Caco-2 (cell line): Measurements from ENCODE around the gene SNX3. TPM values are rescaled to one million over a fixed set of nuclear protein-coding genes. Genes with fewer than 3 reads are reported as not detected.

ENCODE experiments used
- BruUV-seq: library from RNA; stranded (reverse); fragments of 400-500 nt; replicated peaks from 2 replicates; lab custom pipeline; 2021; lab: Mats Ljungman, UMichigan
- CTCF ChIA-PET: fragments of 300-600 bp; sonication (Branson Sonifier 250); formaldehyde crosslinking; loops from one replicate; lab custom pipeline; 2022; ENCODE audit warnings: antibody characterized with exemption; lab: Charles Lee
- POLR2A ChIA-PET: fragments of 300-600 bp; sonication (Branson Sonifier 250); formaldehyde crosslinking; loops from one replicate; lab custom pipeline; 2022; ENCODE audit warnings: antibody characterized with exemption; lab: Charles Lee
- DNase-seq, 2 experiments: peaks; one replicate each; pipeline versions ENCODE4 v3.0.0 to v3.0.0-alpha.2; 2020 to 2022
- H3K27me3 ChIP-seq: replicated peaks from 2 replicates; pipeline ENCODE4 v1.6.0; 2011; ENCODE audit warnings: low read length; ENCODE audit not compliant: control insufficient read depth, insufficient read depth
- H3K36me3 ChIP-seq: 2 replicates; pipeline ENCODE4 v1.5.1; 2011; ENCODE audit warnings: low read length; ENCODE audit not compliant: control insufficient read depth, insufficient read depth
- H3K4me1 ChIP-seq: fragments of 250-450 bp; sonication (Bioruptor Pico); 2 replicates; pipeline ENCODE4 v1.5.1; 2020; ENCODE audit warnings: mild to moderate bottlenecking
- H3K4me3 ChIP-seq: 2 replicates; pipeline ENCODE4 v1.5.1; 2011; ENCODE audit warnings: low read depth, mild to moderate bottlenecking, control low read depth, low read length
- H3K9me3 ChIP-seq: fragments of 250-450 bp; sonication (Bioruptor Pico); 2 replicates; pipeline ENCODE4 v1.5.1; 2020; ENCODE audit warnings: mild to moderate bottlenecking, moderate library complexity
- H3K27ac Mint-ChIP-seq: one replicate; pipeline ENCODE4 v1.8.0; 2022; ENCODE audit warnings: mixed read lengths; ENCODE audit not compliant: unreplicated experiment
- H3K27me3 Mint-ChIP-seq: one replicate; pipeline ENCODE4 v1.8.0; 2022; ENCODE audit warnings: mixed read lengths; ENCODE audit not compliant: insufficient read depth, unreplicated experiment
- H3K36me3 Mint-ChIP-seq: one replicate; pipeline ENCODE4 v1.8.0; 2022; ENCODE audit warnings: mild to moderate bottlenecking, mixed read lengths; ENCODE audit not compliant: insufficient read depth, unreplicated experiment
- H3K4me1 Mint-ChIP-seq: one replicate; pipeline ENCODE4 v1.8.0; 2022; ENCODE audit warnings: low read depth, mixed read lengths; ENCODE audit not compliant: unreplicated experiment
- H3K4me3 Mint-ChIP-seq: one replicate; pipeline ENCODE4 v1.8.0; 2022; ENCODE audit warnings: mild to moderate bottlenecking, moderate library complexity, mixed read lengths; ENCODE audit not compliant: unreplicated experiment
- H3K9me3 Mint-ChIP-seq: one replicate; pipeline ENCODE4 v1.8.0; 2022; ENCODE audit warnings: mixed read lengths; ENCODE audit not compliant: unreplicated experiment
- intact Hi-C: fragments of 100-400 bp; cut with micrococcal nuclease; formaldehyde crosslinking; loops from one replicate; pipeline ENCODE4 v1.10.0; 2022; ENCODE audit not compliant: unreplicated experiment
- total RNA-seq: library from RNA; stranded (reverse); gene quantifications from 2 replicates; pipeline ENCODE4 v1.2.3, GENCODE V29; 2022
- TF ChIP-seq, protein P1 (sequence below), 2 experiments: fragments of 200-600 bp in 1 of 2; IDR thresholded peaks; 1 replicate in 1 of 2; 2 replicates in 1 of 2; pipeline versions ENCODE4 v1.5.1 to v1.8.0; 2011 to 2022; ENCODE audit warnings: antibody characterized with exemption in 1 of 2, control low read depth in 1 of 2, inconsistent platforms in 1 of 2, low read depth in 1 of 2, low read length in 1 of 2, mild to moderate bottlenecking in 1 of 2, moderate library complexity in 1 of 2; ENCODE audit not compliant: insufficient read depth in 1 of 2, severe bottlenecking in 1 of 2, unreplicated experiment in 1 of 2

The SNX3 gene
- total RNA-seq, 1 experiment from 2014 or later = 114 TPM

- BruUV-seq = no TSS peak
- TF ChIP-seq, protein P1, sequence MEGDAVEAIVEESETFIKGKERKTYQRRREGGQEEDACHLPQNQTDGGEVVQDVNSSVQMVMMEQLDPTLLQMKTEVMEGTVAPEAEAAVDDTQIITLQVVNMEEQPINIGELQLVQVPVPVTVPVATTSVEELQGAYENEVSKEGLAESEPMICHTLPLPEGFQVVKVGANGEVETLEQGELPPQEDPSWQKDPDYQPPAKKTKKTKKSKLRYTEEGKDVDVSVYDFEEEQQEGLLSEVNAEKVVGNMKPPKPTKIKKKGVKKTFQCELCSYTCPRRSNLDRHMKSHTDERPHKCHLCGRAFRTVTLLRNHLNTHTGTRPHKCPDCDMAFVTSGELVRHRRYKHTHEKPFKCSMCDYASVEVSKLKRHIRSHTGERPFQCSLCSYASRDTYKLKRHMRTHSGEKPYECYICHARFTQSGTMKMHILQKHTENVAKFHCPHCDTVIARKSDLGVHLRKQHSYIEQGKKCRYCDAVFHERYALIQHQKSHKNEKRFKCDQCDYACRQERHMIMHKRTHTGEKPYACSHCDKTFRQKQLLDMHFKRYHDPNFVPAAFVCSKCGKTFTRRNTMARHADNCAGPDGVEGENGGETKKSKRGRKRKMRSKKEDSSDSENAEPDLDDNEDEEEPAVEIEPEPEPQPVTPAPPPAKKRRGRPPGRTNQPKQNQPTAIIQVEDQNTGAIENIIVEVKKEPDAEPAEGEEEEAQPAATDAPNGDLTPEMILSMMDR (IDR thresholded peaks at IDR 0.05; ENCODE audit: insufficient read depth in 1 of 2, low read depth in 1 of 2, low read length in 1 of 2, severe bottlenecking in 1 of 2, unreplicated experiment in 1 of 2) = no peak
- Mint-ChIP-seq H3K9me3 (no peaks in the 10 kb centered on the region), H3K4me1 (peaks cover 20% of the 10 kb centered on the region), H3K4me3 (no peak overlapping the region), H3K27me3 (no peaks in the 10 kb centered on the region), H3K27ac (no peak overlapping the region), H3K36me3 (peaks cover 11% of the 10 kb centered on the region)
- intact Hi-C loops = no loop called here
- DNase-seq = no peak
- POLR2A ChIA-PET = interaction anchor here (0.7 kb wide), 1 partner anchor 41 kb away, joined by 7 read pairs; no protein-coding TSS in a partner anchor
- Histone ChIP-seq H3K4me3 (no peak overlapping the region), H3K9me3 (no peaks in the 10 kb centered on the region), H3K4me1 (no peaks in the 10 kb centered on the region), H3K27me3 (no peaks in the 10 kb centered on the region), H3K36me3 (no peaks in the 10 kb centered on the region)
- CTCF ChIA-PET = interaction anchor here (0.7 kb wide), 2 partner anchors 288 to 744 kb away, joined by 4 to 5 read pairs; no protein-coding TSS in a partner anchor
Measured at GRCh38 chr6:108253241-108253640, 7.6 kb downstream of the SNX3 start.

GRCh38 chr6:108252055-108252454 lies 8.8 kb downstream of the SNX3 start:
- no peak for DNase-seq
- no peaks in the 10 kb centered on the region for H3K27me3 ChIP-seq
- no peaks in the 10 kb centered on the region for H3K9me3 Mint-ChIP-seq
- BruUV-seq = no TSS peak
- H3K36me3 ChIP-seq = no peaks in the 10 kb centered on the region
- no peak overlapping the region for H3K4me3 Mint-ChIP-seq
- H3K27ac Mint-ChIP-seq = no peak overlapping the region
- peaks cover 11% of the 10 kb centered on the region for H3K36me3 Mint-ChIP-seq
- CTCF ChIA-PET = no interaction called here
- POLR2A ChIA-PET = no interaction called here
- H3K4me1 ChIP-seq = no peaks in the 10 kb centered on the region
- H3K27me3 Mint-ChIP-seq = no peaks in the 10 kb centered on the region
- no peak overlapping the region for H3K4me3 ChIP-seq
- no peaks in the 10 kb centered on the region for H3K9me3 ChIP-seq
- TF ChIP-seq, protein P1 (IDR thresholded peaks at IDR 0.05; ENCODE audit: insufficient read depth in 1 of 2, low read depth in 1 of 2, low read length in 1 of 2, severe bottlenecking in 1 of 2, unreplicated experiment in 1 of 2) = no peak
- H3K4me1 Mint-ChIP-seq = peaks cover 20% of the 10 kb centered on the region
- intact Hi-C loops = no loop called here

DNA sequence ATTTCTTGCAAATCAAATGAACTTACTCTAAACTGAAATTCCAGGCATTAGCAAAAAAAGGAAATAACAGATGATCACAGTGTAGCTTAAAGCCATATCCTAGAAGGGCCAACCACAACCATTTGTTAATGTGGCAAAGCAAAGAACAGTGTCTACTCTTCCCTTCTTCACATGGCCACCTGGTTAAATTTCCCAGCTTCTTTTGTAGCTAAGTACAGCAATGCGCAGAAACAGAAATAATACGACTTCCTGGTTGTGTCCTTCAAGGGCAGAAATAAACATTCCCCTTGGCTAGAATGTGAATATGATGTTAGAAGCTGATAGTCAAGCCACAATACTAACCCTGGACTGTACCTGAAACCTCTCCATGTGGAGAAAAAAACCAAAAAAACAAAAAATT lies 9.6 kb downstream of the SNX3 start:
- no TSS peak for BruUV-seq
- CTCF ChIA-PET = no interaction called here
- H3K27me3 ChIP-seq = no peaks in the 10 kb centered on the region
- no peak overlapping the region for H3K27ac Mint-ChIP-seq
- H3K4me1 Mint-ChIP-seq = peaks cover 20% of the 10 kb centered on the region
- no peaks in the 10 kb centered on the region for H3K36me3 ChIP-seq
- POLR2A ChIA-PET = no interaction called here
- no peaks in the 10 kb centered on the region for H3K9me3 ChIP-seq
- no peaks in the 10 kb centered on the region for H3K27me3 Mint-ChIP-seq
- peaks cover 11% of the 10 kb centered on the region for H3K36me3 Mint-ChIP-seq
- intact Hi-C loops = no loop called here
- H3K4me1 ChIP-seq = no peaks in the 10 kb centered on the region
- no peak for DNase-seq
- no peaks in the 10 kb centered on the region for H3K9me3 Mint-ChIP-seq
- no peak overlapping the region for H3K4me3 Mint-ChIP-seq
- TF ChIP-seq, protein P1 (IDR thresholded peaks at IDR 0.05; ENCODE audit: insufficient read depth in 1 of 2, low read depth in 1 of 2, low read length in 1 of 2, severe bottlenecking in 1 of 2, unreplicated experiment in 1 of 2) = no peak
- H3K4me3 ChIP-seq = no peak overlapping the region
